Omental fat pad (tissue), 4 donors: ENCODE data around the gene TMEM217. TPM values are rescaled to one million over a fixed set of nuclear protein-coding genes. Genes with fewer than 3 reads are reported as not detected.

Experiments
- ATAC-seq: fragments of 150-250 bp; one replicate; pipeline ENCODE4 v1.9.1; 2016; ENCODE audit warnings: mild to moderate bottlenecking, moderate library complexity; ENCODE audit not compliant: low FRiP score
- DNase-seq: peaks from one replicate; pipeline ENCODE4 v3.0.0-alpha.2; 2019; ENCODE audit warnings: low spot score
- CTCF ChIP-seq, 3 donors: fragments of 450-650 bp; IDR thresholded peaks; one replicate each; pipeline ENCODE4 v1.5.1; 2016 to 2017; ENCODE audit warnings: antibody characterized with exemption in 3 of 3, mild to moderate bottlenecking in 3 of 3, moderate library complexity in 2 of 3
- total RNA-seq, 4 donors: library from RNA; depleted of rRNA; stranded (reverse); fragments of >200 nt; gene quantifications; one replicate each; pipeline ENCODE4 v1.1.0, GENCODE V29; 2016

Gene TMEM217
- total RNA-seq, 4 donors from 2014 or later = 1.1 to 4.7 (median 2.7) TPM

- TF ChIP-seq CTCF (IDR thresholded peaks at IDR 0.05) = no peak
- DNase-seq (no peak), ATAC-seq (no peak)
These were observed 11.2 kb upstream of the TMEM217 start for GRCh38 chr6:37269105-37269504.

- TF ChIP-seq CTCF (IDR thresholded peaks at IDR 0.05) = no peak
- no peak for DNase-seq
- no peak for ATAC-seq
These were observed 7.9 kb upstream of the TMEM217 start for GRCh38 chr6:37265860-37266259.

GRCh38 chr6:37265001-37265400 is 7.1 kb upstream of the TMEM217 start:
- DNase-seq = no peak
- no peak for TF ChIP-seq CTCF (IDR thresholded peaks at IDR 0.05)
- no peak for ATAC-seq

- DNase-seq (no peak), ATAC-seq (no peak)
- no peak for TF ChIP-seq CTCF (IDR thresholded peaks at IDR 0.05)
These were observed 4.6 kb upstream of the TMEM217 start for GRCh38 chr6:37262446-37263026.

GRCh38 chr6:37261198-37261597 is 3.3 kb upstream of the TMEM217 start:
- TF ChIP-seq CTCF (IDR thresholded peaks at IDR 0.05) = no peak
- no peak for ATAC-seq

GRCh38 chr6:37260444-37260843 is 2.5 kb upstream of the TMEM217 start:
- no peak for TF ChIP-seq CTCF (IDR thresholded peaks at IDR 0.05)
- DNase-seq (no peak), ATAC-seq (no peak)

More at GRCh38 chr6:37261198-37261597, 3.3 kb upstream of the TMEM217 start:
- DNase-seq = no peak

- ATAC-seq = no peak
- TF ChIP-seq CTCF (IDR thresholded peaks at IDR 0.05) = no peak
- DNase-seq = no peak
These were observed 2.1 kb upstream of the TMEM217 start for GRCh38 chr6:37260040-37260439.
